HEK293T (cell line): Measurements from ENCODE around the gene TMEM208.

ENCODE experiments used
- CTCF ChIA-PET: fragments of 350-600 bp; formaldehyde crosslinking; extraction: SDS; loops from one replicate; lab custom pipeline; 2021; ENCODE audit warnings: antibody characterized with exemption, inconsistent platforms; lab: Yijun Ruan, JAX
- POLR2A ChIA-PET: fragments of 350-600 bp; formaldehyde crosslinking; extraction: SDS; loops from one replicate; lab custom pipeline; 2020; ENCODE audit warnings: antibody characterized with exemption, inconsistent platforms; lab: Yijun Ruan, JAX
- DNase-seq: peaks from one replicate; pipeline ENCODE4 v3.0.0; 2012; ENCODE audit warnings: mixed read lengths; ENCODE audit errors: extremely low spot score
- ARNT ChIP-seq: fragments of 450-650 bp; IDR thresholded peaks from 2 replicates; pipeline ENCODE4 v1.6.1; 2017; ENCODE audit warnings: mild to moderate bottlenecking
- BHLHE40 ChIP-seq: fragments of 450-650 bp; IDR thresholded peaks from 2 replicates; pipeline ENCODE4 v1.6.1; 2016; ENCODE audit warnings: mild to moderate bottlenecking, moderate library complexity, borderline replicate concordance
- CTBP1 ChIP-seq: fragments of 450-650 bp; IDR thresholded peaks from 2 replicates; pipeline ENCODE4 v1.6.1; 2016; ENCODE audit warnings: borderline replicate concordance
- ELF4 ChIP-seq: fragments of 450-650 bp; IDR thresholded peaks from 2 replicates; pipeline ENCODE4 v1.6.1; 2017; ENCODE audit warnings: antibody characterized with exemption
- FOXA1 ChIP-seq: fragments of 450-650 bp; IDR thresholded peaks from 2 replicates; pipeline ENCODE4 v1.6.1; 2016; ENCODE audit warnings: mild to moderate bottlenecking
- FOXK2 ChIP-seq: fragments of 450-650 bp; IDR thresholded peaks from 2 replicates; pipeline ENCODE4 v1.6.1; 2016; ENCODE audit warnings: mild to moderate bottlenecking
- FOXM1 ChIP-seq: fragments of 450-650 bp; IDR thresholded peaks from 2 replicates; pipeline ENCODE4 v1.6.1; 2017; ENCODE audit warnings: mild to moderate bottlenecking, borderline replicate concordance
- HDGF ChIP-seq: fragments of 450-650 bp; IDR thresholded peaks from 2 replicates; pipeline ENCODE4 v1.6.1; 2017; ENCODE audit warnings: antibody characterized with exemption, borderline replicate concordance
- L3MBTL2 ChIP-seq: fragments of 450-650 bp; conservative IDR thresholded peaks from 2 replicates; pipeline ENCODE4 v1.6.1; 2016; ENCODE audit warnings: mild to moderate bottlenecking
- LEF1 ChIP-seq: fragments of 450-650 bp; IDR thresholded peaks from 2 replicates; pipeline ENCODE4 v1.6.1; 2017; ENCODE audit warnings: mild to moderate bottlenecking, borderline replicate concordance
- NFRKB ChIP-seq: fragments of 450-650 bp; IDR thresholded peaks from 2 replicates; pipeline ENCODE4 v1.6.1; 2016; ENCODE audit warnings: mild to moderate bottlenecking, moderate library complexity
- PKNOX1 ChIP-seq: fragments of 450-650 bp; IDR thresholded peaks from 2 replicates; pipeline ENCODE4 v1.6.1; 2016
- SP1 ChIP-seq: fragments of 450-650 bp; IDR thresholded peaks from 2 replicates; pipeline ENCODE4 v1.6.1; 2017
- SUZ12 ChIP-seq: fragments of 450-650 bp; IDR thresholded peaks from 2 replicates; pipeline ENCODE4 v1.6.1; 2016; ENCODE audit warnings: mild to moderate bottlenecking
- TARDBP ChIP-seq: fragments of 450-650 bp; IDR thresholded peaks from 2 replicates; pipeline ENCODE4 v1.6.1; 2016
- ZNF384 ChIP-seq: fragments of 450-650 bp; IDR thresholded peaks from 2 replicates; pipeline ENCODE4 v1.6.1; 2016

The TMEM208 gene

GRCh38 chr16:67226804-67227566 is at the start of gene TMEM208:
Gene TMEM208 (plus strand): TSS chr16:67227130. CDS start chr16:67227219, 89 bp downstream.
- CTCF ChIA-PET = interaction anchor here (0.6 to 1.2 kb wide), 6 partner anchors 19 to 266 kb away, joined by 3 to 5 read pairs (median 3); partner anchors contain the start of gene CES3
- POLR2A ChIA-PET = interaction anchor here (0.6 to 2.4 kb wide), 18 partner anchors 8 to 321 kb away, joined by 3 to 22 read pairs (median 4); partner anchors contain the start of genes EXOC3L1, FHOD1, NOL3 and PLEKHG4
- TF ChIP-seq PKNOX1 = no peak
- TF ChIP-seq ELF4 = peak; percentile 97
- DNase-seq = peak; percentile 98

- TF ChIP-seq ARNT = no peak
- ChIA-PET POLR2A (no interaction called here), CTCF (no interaction called here)
- peak; percentile 59 for DNase-seq
These were observed 48.9 kb upstream of the TMEM208 start for GRCh38 chr16:67177743-67178699.

GRCh38 chr16:67179421-67180080 is 47.4 kb upstream of the TMEM208 start:
- ChIA-PET POLR2A (no interaction called here), CTCF (no interaction called here)
- no peak for DNase-seq
- TF ChIP-seq ARNT (no peak), ZNF384 (no peak), NFRKB (no peak), CTBP1 (no peak)

- TF ChIP-seq NFRKB (no peak), ZNF384 (no peak), LEF1 (no peak), CTBP1 (no peak), FOXK2 (no peak), BHLHE40 (no peak), SP1 (no peak), PKNOX1 (no peak), ELF4 (no peak), SUZ12 (no peak), FOXA1 (no peak), FOXM1 (no peak), ARNT (no peak), TARDBP (no peak)
- CTCF ChIA-PET = no interaction called here
- POLR2A ChIA-PET = no interaction called here
- DNase-seq = no peak
These were observed 46.8 kb upstream of the TMEM208 start for GRCh38 chr16:67180166-67180565.

GRCh38 chr16:67181346-67181745 is 45.6 kb upstream of the TMEM208 start:
- no peak for DNase-seq
- TF ChIP-seq TARDBP (no peak), PKNOX1 (no peak), L3MBTL2 (no peak), ELF4 (no peak), NFRKB (no peak), ARNT (no peak), FOXK2 (no peak), LEF1 (no peak), FOXA1 (no peak), SUZ12 (no peak)
- ChIA-PET POLR2A (no interaction called here), CTCF (interaction anchor here (0.9 kb wide), 1 partner anchor 11 kb away, joined by 3 read pairs; the partner anchor contains the start of gene NOL3)

- CTCF ChIA-PET = interaction anchor here (0.7 to 0.9 kb wide), 3 partner anchors 12 to 27 kb away, joined by 3 read pairs; partner anchors contain the start of gene NOL3
- TF ChIP-seq LEF1 (no peak), FOXA1 (no peak), ARNT (no peak), SUZ12 (no peak), L3MBTL2 (no peak), FOXM1 (no peak), HDGF (no peak), FOXK2 (no peak), CTBP1 (no peak), TARDBP (no peak), ZNF384 (no peak), NFRKB (no peak), BHLHE40 (no peak), SP1 (no peak), ELF4 (no peak), PKNOX1 (no peak)
- no peak for DNase-seq
- POLR2A ChIA-PET = interaction anchor here (0.7 to 1.1 kb wide), 2 partner anchors 12 to 228 kb away, joined by 3 to 5 read pairs; partner anchors contain the start of gene NOL3
These were observed 44.6 kb upstream of the TMEM208 start for GRCh38 chr16:67182288-67182687.
